Stimulated activated effector memory CD8-positive, alpha-beta T cell treated with anti-CD3 and anti-CD28 coated beads, Interleukin-12 subunit alpha, Interleukin-12 subunit beta, amount 100 ng/mL, for 72 hours (primary cell): ENCODE data around the gene LRRC8D.
"Not testable (repeated sequence)": the region's sequence is repeated elsewhere in the genome, so short reads cannot be mapped to it uniquely, and the experiment has no call there.

Source experiments
- ATAC-seq: fragments of 150-1000 bp; cut with Tn5 transposase; 2 replicates; pipeline ENCODE4 v1.10.0; 2021
- DNase-seq, 2 donors: peaks; one replicate each; pipeline ENCODE4 v3.0.0; 2021 to 2022; ENCODE audit warnings: low spot score in 2 of 2
- H3K27ac Mint-ChIP-seq: one replicate; pipeline ENCODE4 v1.8.0; 2022; ENCODE audit warnings: mild to moderate bottlenecking, mixed read lengths
- H3K36me3 Mint-ChIP-seq: one replicate; pipeline ENCODE4 v1.8.0; 2022; ENCODE audit warnings: mild to moderate bottlenecking, mixed read lengths
- H3K4me1 Mint-ChIP-seq: one replicate; pipeline ENCODE4 v1.8.0; 2022; ENCODE audit warnings: mixed read lengths
- H3K4me3 Mint-ChIP-seq: one replicate; pipeline ENCODE4 v1.8.0; 2022; ENCODE audit warnings: mild to moderate bottlenecking, mixed read lengths
- H3K9me3 Mint-ChIP-seq: one replicate; pipeline ENCODE4 v1.8.0; 2022; ENCODE audit warnings: mixed read lengths

Gene LRRC8D

DNA sequence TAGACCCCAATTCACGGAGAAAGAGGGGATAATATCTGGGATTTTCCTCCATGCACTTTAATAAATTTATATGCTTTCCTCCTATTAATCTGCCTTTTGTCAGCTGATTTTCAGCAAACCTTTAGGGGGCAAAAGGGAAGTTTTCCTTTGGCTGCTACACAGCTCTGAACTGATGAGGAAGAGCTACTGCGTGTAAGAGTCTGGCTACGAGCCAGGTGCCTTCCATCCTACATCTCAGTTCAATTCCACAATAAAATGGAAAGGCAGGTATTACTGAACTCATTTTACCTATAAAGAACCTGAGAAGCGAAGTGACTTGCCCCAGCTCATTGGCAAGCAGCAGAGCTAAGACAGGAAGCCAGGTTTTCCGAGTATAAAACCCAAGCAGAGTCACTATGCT, 145.8 kb downstream of the LRRC8D start:
- Mint-ChIP-seq H3K36me3 (peaks cover 5% of the 10 kb centered on the region), H3K4me3 (no peak overlapping the region), H3K27ac (no peak overlapping the region), H3K4me1 (peaks cover 4% of the 10 kb centered on the region), H3K9me3 (no peaks in the 10 kb centered on the region)
- ATAC-seq (no peak), DNase-seq (no peak)

DNA sequence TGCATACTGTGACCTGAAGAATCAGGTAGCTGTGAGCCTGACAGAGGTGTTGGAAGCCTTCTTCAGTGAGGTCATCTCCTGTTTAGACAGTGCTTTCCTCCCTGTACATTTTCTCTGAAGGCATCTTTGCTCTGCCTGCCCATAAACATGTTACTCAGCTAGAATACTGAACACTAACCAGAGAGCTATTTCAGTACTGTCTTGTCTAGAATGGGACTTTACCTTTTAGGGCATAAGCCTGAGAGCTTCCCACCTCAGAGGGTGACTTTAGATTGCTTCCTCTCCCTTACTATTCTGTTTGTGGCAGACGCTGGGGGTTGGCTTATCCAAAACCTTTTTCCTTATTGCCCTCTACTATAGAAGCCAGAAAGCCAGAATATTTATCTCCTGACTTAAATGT, 150.8 kb downstream of the LRRC8D start:
- Mint-ChIP-seq H3K27ac (no peak overlapping the region), H3K9me3 (no peaks in the 10 kb centered on the region), H3K4me3 (no peak overlapping the region), H3K36me3 (no peaks in the 10 kb centered on the region), H3K4me1 (peaks cover 6% of the 10 kb centered on the region)
- ATAC-seq = peak; percentile 55
- DNase-seq = no peak

DNA sequence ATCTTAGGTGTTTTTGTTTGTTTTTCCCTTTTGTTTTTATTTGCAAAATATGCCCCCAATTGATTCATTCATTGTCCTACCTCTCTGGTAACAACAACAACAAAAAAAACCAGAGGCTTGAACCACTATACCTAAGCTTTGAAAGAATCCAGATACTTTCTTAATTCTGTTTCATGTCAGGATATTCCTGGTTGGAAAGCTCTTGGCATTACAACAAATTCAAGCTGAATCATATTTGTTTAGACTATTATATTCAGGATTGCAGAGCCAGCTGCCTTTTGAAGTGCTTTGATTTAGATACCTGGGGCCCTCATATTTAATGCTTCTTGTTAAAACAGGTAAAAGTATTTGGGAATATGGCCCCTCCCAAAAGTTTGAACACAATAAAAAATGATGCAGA, 151.2 kb downstream of the LRRC8D start:
- no peak overlapping the region for H3K4me3 Mint-ChIP-seq
- DNase-seq (no peak), ATAC-seq (no peak)
- H3K9me3 Mint-ChIP-seq = no peaks in the 10 kb centered on the region
- peaks cover 6% of the 10 kb centered on the region for H3K4me1 Mint-ChIP-seq
- no peak overlapping the region for H3K27ac Mint-ChIP-seq
- H3K36me3 Mint-ChIP-seq = no peaks in the 10 kb centered on the region

DNA sequence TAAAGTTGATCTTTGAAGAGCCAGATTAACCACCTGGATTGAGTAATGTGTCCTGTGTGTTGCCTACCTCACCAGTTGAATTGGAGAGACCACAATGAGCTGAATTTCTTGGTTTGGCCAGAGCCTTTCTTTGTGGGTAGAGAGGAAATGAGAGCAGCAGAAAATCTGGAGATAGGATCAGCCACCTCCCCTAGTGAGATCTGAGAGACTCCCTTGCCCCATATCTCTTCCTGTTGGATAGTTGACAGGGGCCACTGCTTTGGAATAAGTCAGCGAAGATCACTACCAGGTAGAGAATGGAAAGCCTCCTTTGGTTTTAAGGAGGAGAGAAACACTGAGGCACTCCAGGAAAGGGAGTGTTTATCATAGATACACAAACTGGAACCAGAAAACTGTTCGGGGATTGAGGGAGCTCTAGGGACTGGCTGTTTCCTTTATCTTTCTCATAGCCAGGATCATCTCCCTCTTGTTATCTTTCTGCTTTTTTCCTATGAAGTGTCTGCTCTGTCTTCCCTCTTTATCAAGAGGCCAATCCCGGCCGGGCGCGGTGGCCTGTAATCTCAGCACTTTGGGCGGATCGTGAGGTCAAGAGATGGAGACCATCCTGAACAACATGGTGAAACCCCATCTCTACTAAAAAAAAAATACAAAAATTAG, 152.8 kb downstream of the LRRC8D start:
- Mint-ChIP-seq H3K4me3 (no peak overlapping the region), H3K27ac (no peak overlapping the region), H3K9me3 (no peaks in the 10 kb centered on the region), H3K36me3 (no peaks in the 10 kb centered on the region), H3K4me1 (peaks cover 6% of the 10 kb centered on the region)
- no peak for DNase-seq
- ATAC-seq = no peak

DNA sequence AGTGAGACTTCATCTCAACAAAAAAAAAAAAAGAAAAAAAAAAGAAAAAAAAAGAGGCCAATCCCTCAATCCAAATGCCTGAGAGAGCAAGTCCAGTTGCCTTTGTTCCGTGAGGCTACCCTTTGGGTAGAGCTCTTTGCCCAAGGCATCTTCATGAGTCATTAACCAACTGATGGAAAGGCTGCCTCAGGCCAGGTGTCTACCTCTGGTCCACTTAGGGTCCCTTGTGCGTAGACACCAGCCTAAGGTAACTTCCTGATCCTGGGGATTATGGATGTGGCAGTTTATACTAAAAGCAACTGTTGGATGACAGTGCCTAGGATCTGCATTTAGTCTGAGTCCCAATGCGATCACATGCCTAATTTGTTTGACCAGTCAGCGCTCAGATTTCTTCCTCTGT, 153.4 kb downstream of the LRRC8D start:
- no peak for ATAC-seq
- Mint-ChIP-seq H3K4me1 (peaks cover 6% of the 10 kb centered on the region), H3K27ac (no peak overlapping the region), H3K4me3 (no peak overlapping the region), H3K9me3 (no peaks in the 10 kb centered on the region), H3K36me3 (no peaks in the 10 kb centered on the region)
- DNase-seq = no peak

DNA sequence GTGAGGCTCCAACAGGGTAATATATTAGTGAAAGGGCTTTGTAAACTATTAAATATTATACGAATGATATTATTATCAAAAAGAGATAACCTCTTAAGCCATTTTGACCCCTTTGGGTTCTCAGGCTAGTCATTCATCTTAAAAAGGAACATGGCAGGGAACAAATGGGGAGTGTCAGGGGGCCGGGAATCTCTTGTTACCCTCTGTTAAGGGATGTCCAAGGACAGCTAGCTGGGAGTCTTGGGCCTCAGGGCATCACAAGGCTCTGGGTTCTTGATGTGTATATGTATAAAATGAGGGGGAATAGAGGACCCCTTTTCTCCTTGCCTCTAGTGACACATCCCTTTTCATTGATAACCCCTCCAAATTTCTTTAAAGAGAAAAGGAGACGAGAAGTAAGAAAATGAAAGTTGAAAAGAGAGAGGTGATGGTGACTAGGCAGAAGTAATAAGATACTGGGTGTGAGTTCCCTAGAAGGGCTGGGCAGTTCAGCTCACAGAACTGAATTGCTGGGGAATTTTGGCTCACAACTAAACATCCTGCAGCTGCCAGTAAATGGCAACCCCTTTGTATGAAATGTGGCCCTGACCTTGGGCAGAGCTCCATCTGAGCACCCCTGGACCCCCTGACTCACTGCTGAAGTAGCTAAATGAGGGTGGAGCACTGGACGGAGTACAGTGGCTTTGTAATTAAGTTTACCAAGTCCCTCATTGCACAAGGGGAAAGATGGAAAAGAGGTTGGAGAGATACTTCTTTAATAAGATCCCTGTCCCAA, 154.1 kb downstream of the LRRC8D start:
- Mint-ChIP-seq H3K4me1 (peaks cover 6% of the 10 kb centered on the region), H3K9me3 (no peaks in the 10 kb centered on the region), H3K4me3 (no peak overlapping the region), H3K27ac (no peak overlapping the region), H3K36me3 (no peaks in the 10 kb centered on the region)
- no peak for DNase-seq
- ATAC-seq = peak; percentile 26

DNA sequence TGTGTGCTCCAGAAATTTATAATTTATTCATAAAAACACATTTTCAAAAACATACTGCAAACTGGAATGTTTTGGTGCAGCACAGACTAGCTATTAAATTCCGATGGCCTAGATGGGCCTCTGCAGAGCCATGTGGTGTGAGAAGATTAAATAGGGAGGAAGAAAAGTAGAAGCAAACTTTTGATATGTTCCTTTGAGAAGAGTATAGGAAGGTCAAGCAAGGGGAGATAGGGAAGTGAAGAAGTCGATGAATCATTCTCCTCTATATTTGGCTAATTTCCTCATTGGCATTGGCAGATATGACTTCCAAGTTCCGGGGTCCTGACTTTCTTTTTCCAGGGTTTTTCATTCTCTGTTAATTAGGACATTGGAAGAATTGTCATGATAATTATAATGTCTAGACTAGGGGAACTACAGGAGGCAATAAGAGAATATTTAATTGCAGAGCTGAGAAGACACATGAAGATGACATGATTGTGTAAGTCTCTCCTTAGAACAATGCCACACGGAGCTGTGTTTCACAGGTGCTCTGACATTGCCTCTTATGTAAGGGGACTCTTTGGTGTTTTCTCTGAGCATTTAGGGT, 154.8 kb downstream of the LRRC8D start:
- Mint-ChIP-seq H3K4me3 (no peak overlapping the region), H3K27ac (no peak overlapping the region), H3K4me1 (peaks cover 6% of the 10 kb centered on the region), H3K36me3 (no peaks in the 10 kb centered on the region), H3K9me3 (no peaks in the 10 kb centered on the region)
- no peak for ATAC-seq
- DNase-seq = no peak

DNA sequence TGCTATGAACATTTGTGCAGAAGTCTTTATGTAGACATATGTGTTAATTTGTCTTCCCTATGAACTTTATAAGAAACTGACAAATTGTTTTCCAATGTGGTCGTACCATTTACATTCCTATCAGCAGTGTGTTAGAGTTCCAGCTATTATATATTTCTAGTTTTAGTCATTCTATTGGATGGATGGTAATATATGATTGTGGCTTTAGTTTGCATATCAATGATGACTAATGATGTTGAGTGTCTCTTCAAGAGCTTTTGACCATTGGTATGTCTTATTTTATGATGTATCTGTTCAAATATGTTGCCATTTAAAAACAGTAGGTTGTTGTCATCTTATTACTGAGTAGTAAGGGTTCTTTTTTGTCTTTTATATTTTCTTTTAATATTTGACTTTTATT, 157.9 kb downstream of the LRRC8D start:
- Mint-ChIP-seq H3K4me1 (peaks cover 6% of the 10 kb centered on the region), H3K9me3 (no peaks in the 10 kb centered on the region), H3K27ac (no peak overlapping the region), H3K4me3 (no peak overlapping the region), H3K36me3 (no peaks in the 10 kb centered on the region)
- no peak for ATAC-seq
- no peak for DNase-seq

DNA sequence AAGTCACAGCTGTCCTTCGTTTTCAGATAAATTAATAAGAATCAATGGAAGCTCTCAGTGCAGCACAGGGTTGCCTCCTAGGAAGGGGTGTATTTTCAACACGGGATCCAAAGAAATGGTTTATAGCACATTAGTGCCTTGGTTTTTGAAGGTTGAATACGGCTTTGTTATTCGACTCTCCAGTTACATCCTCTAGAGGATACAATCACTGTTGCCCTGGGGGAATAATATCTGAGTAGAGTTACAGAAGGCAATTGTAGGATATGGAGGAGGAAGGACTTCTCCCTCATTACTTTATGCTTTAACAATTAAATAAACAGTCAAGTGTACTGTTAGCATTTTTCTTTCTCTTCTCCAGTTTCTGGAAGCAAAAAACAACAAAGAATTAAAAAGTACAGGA, 159.8 kb downstream of the LRRC8D start:
- DNase-seq (no peak), ATAC-seq (no peak)
- no peaks in the 10 kb centered on the region for H3K36me3 Mint-ChIP-seq
- no peaks in the 10 kb centered on the region for H3K9me3 Mint-ChIP-seq
- H3K4me1 Mint-ChIP-seq = no peaks in the 10 kb centered on the region
- no peak overlapping the region for H3K27ac Mint-ChIP-seq
- H3K4me3 Mint-ChIP-seq = no peak overlapping the region

DNA sequence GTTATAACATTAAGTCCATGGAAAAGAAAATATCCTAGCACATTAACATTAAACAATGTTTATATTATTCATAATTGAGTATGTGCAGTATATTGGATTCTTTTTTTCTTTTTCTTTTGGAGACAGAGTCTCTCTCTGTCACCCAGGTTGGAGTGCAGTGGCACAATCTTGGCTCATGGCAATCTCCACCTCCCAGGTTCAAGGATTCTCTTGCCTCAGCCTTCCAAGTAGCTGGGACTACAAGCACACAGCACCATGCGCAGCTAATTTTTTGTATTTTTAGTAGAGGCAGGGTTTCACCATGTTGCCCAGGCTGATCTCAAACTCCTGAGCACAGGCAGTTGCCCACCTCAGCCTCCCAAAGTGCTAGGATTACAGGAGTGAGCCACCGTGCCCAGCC, 162.0 kb downstream of the LRRC8D start:
- DNase-seq, H3K4me3 Mint-ChIP-seq, H3K9me3 Mint-ChIP-seq, ATAC-seq, H3K4me1 Mint-ChIP-seq, H3K27ac Mint-ChIP-seq, H3K36me3 Mint-ChIP-seq: not testable (repeated sequence)

DNA sequence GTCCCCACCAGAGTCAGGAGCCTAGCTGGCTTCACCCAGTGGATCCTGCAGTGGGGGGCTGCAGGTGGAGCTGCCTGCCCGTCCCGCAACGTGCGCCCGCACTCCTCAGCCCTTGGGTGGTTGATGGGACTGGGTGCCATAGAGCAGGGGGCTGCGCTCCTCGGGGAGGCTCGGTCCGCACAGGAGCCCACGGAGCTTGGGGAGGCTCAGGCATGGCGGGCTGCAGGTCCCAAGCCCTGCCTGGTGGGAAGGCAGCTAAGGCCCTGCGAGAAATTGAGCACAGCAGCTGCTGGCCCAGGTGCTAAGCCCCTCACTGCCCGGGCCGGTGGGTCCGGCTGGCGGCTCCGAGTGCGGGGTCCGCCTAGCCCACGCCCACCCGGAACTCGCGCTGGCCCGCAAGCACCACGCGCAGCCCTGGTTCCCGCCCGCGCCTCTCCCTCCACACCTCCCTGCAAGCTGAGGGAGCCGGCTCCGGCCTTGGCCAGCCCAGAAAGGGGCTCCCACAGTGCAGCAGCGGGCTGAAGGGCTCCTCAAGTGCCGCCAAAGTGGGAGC, 163.8 kb downstream of the LRRC8D start:
- H3K27ac Mint-ChIP-seq, DNase-seq, H3K36me3 Mint-ChIP-seq, H3K4me3 Mint-ChIP-seq, H3K9me3 Mint-ChIP-seq, H3K4me1 Mint-ChIP-seq, ATAC-seq: not testable (repeated sequence)

DNA sequence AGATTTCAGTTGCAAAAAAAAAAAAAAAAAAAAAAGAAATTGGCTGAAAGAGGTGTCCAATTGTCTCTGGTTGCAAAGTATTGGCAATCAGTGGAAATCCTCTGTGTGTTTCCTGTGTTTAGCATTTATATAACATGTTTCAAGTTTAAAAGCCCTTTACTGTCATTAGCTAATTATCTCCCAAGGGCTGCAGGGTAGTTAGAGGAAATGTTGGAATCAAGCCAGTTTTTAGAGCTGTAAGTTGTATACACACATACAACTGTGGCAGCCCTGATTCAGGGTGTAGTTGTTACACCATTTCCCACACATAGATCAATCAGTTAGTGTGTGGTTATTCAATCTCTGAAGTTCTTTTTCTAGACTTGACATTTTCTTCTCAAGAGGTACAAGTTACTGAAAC, 165.2 kb downstream of the LRRC8D start:
- no peaks in the 10 kb centered on the region for H3K9me3 Mint-ChIP-seq
- no peak for ATAC-seq
- H3K4me1 Mint-ChIP-seq = no peaks in the 10 kb centered on the region
- H3K27ac Mint-ChIP-seq = no peak overlapping the region
- no peak for DNase-seq
- H3K36me3 Mint-ChIP-seq = no peaks in the 10 kb centered on the region
- H3K4me3 Mint-ChIP-seq = no peak overlapping the region
